Muscle layer of colon (tissue), 2 donors: ENCODE results near the gene BRICD5.

ENCODE experiments used
- H3K27ac ChIP-seq: one replicate; pipeline ENCODE4 v1.7.0; 2013; ENCODE audit warnings: low read depth, mild to moderate bottlenecking, low read length, moderate library complexity
- H3K27me3 ChIP-seq, 2 donors: one replicate each; pipeline ENCODE4 v1.7.0; 2013; ENCODE audit warnings: low read length in 2 of 2, mild to moderate bottlenecking in 2 of 2; ENCODE audit not compliant: insufficient read depth in 2 of 2, control insufficient read depth in 1 of 2
- H3K36me3 ChIP-seq: one replicate; pipeline ENCODE4 v1.7.0; 2013; ENCODE audit warnings: mild to moderate bottlenecking, low read length; ENCODE audit not compliant: insufficient read depth
- H3K4me1 ChIP-seq: one replicate; pipeline ENCODE4 v1.7.0; 2013; ENCODE audit warnings: mild to moderate bottlenecking, low read length; ENCODE audit not compliant: insufficient read depth
- H3K4me3 ChIP-seq, 2 donors: one replicate each; pipeline ENCODE4 v1.7.0; 2013; ENCODE audit warnings: low read length in 2 of 2, low read depth in 1 of 2, mild to moderate bottlenecking in 1 of 2, moderate library complexity in 1 of 2
- H3K9ac ChIP-seq: one replicate; pipeline ENCODE4 v1.7.0; 2013; ENCODE audit warnings: low read length
- H3K9me3 ChIP-seq: one replicate; pipeline ENCODE4 v1.7.0; 2013; ENCODE audit warnings: mild to moderate bottlenecking, low read length
- donor health status: abdominal sarcoma.
- donor health status: Adenocarcinoma of cecum.

The BRICD5 gene

DNA sequence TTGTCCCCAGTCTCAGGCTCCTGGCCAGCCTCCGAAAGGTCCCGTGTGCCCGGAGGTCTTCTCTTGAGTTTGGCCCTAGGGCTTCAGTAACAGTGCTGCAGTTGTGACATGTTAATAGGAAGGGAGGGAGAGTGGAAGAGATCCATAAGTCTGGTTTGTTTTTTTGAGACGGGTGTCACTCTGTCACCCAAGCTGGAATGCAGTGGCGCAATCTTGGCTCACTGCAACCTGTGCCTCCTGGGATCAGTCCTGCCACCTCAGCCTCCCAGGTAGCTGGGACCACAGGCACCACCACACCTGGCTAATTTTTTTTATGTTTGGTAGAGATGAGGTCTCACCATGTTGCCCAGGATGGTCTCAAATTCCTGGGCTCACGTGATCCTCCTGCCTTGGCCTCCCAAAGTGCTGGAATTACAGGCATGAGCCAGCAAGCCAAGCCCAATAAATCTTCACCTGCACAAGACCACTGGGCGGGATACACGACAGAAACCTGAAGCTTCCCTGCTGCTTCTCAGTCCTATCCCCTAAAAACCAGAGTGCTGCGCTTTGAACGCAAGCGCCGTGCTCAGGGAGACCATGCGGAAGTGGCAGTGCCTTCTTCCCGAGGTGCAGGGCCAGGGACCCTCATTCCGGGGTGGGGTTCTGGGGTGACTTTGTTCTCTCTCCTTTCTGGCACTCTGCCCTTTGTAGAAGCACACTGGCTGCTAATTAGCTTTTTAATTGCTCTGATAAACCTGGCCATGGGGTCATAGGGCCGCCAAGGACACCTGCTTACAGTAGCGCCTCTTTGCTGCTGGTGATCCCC, 44.2 kb downstream of the BRICD5 start:
- H3K4me3 ChIP-seq = no peak overlapping the region
- H3K9me3 ChIP-seq = no peaks in the 10 kb centered on the region
- no peak overlapping the region for H3K9ac ChIP-seq
- no peaks in the 10 kb centered on the region for H3K27me3 ChIP-seq
- peaks cover 1% of the 10 kb centered on the region for H3K4me1 ChIP-seq
- H3K36me3 ChIP-seq = peaks cover 29% of the 10 kb centered on the region
- H3K27ac ChIP-seq = no peak overlapping the region

GRCh38 chr16:2165861-2166260, 44.8 kb downstream of the BRICD5 start:
- Histone ChIP-seq H3K9me3 (no peaks in the 10 kb centered on the region), H3K27ac (no peak overlapping the region), H3K4me1 (peaks cover 5% of the 10 kb centered on the region), H3K9ac (no peak overlapping the region), H3K4me3 (no peak overlapping the region), H3K27me3 (no peaks in the 10 kb centered on the region), H3K36me3 (peaks cover 29% of the 10 kb centered on the region)

DNA sequence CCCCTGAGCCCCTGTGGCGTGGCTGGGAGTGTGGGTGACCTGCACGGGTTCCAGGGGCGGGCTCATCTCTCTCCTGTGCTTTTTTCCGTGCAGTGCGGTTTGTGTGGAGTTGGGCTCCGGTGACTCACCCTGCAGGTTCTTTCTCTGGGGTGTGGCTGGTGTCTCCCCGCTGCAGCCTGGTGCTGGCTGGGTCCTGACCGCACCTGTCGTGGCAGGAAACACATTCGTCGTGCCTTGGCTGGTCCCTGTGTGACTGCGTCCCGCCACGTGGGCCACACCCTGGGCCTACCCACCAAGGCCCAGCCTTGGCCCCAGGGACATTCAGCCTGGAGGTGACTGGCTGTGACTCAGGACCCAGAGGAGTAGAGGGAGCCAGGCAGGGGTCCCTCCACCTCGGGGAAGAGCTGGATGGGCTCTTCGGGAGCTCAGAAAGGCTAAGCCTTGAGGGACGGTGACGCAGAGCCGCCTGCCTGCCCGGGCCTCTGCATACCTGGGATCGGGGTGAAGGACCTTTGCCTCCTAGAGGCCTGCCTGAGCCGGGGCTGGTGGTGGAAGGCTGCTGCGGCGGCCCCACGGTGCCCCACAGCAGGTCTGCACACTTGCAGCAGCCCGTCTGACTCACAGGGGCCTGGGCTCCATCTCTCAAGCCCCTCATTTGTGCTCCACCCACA, 47.3 kb downstream of the BRICD5 start:
- no peak overlapping the region for H3K9ac ChIP-seq
- no peak overlapping the region for H3K27ac ChIP-seq
- H3K4me1 ChIP-seq = peaks cover 24% of the 10 kb centered on the region

DNA sequence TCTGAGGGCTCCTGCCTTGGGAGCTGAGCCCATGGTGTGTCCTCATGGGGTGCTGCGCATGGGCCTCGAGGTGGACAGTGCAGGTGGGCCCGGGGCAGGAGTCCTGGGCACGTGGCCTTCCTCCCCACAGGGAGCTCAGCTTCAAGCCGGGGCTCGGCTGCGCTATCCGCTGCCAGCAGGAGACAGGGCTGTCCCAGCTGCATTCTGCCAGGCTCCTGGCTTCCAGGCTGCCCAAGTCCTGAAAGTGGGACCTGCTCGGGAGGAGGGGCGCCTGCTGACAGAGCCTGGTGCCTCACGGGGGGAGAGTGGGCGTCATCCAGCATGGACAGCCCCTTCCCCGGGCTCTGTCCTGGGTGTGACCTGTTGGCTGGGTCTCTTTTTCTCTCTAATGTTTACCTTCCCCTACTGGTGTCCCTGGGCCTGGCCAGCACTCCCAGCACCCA, 48.0 kb downstream of the BRICD5 start:
- peaks cover 30% of the 10 kb centered on the region for H3K4me1 ChIP-seq
- no peaks in the 10 kb centered on the region for H3K27me3 ChIP-seq
- H3K27ac ChIP-seq = no peak overlapping the region
- no peak overlapping the region for H3K4me3 ChIP-seq
- no peaks in the 10 kb centered on the region for H3K9me3 ChIP-seq
- peaks cover 21% of the 10 kb centered on the region for H3K36me3 ChIP-seq
- no peak overlapping the region for H3K9ac ChIP-seq

More for the DNA sequence above, 47.3 kb downstream of the BRICD5 start:
- H3K36me3 ChIP-seq = peaks cover 27% of the 10 kb centered on the region
- H3K27me3 ChIP-seq = no peaks in the 10 kb centered on the region
- H3K9me3 ChIP-seq = no peaks in the 10 kb centered on the region
- no peak overlapping the region for H3K4me3 ChIP-seq

DNA sequence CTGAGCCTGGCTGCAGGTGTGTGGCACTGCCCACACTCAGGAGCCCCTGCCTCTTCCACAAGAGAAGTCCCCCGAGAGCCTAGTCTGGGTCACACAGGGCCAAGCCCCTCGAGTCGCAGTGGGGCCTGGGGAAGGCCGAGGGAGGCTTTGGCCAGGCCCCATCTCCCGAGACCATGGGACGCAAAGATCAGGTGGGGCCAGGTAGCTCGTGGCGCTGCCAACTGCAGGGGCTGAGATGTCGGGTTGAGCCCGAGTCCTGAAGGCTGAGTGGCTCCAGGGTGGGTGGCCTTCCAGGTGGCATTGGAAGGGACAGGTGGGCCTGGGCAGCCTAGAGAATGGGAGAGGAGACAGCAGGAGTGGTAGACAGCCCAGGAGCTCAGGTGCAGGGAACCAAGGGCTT, 48.8 kb downstream of the BRICD5 start:
- Histone ChIP-seq H3K27me3 (no peaks in the 10 kb centered on the region), H3K4me1 (peaks cover 38% of the 10 kb centered on the region), H3K27ac (no peak overlapping the region), H3K4me3 (no peak overlapping the region), H3K9me3 (no peaks in the 10 kb centered on the region), H3K9ac (no peak overlapping the region), H3K36me3 (peaks cover 14% of the 10 kb centered on the region)

DNA sequence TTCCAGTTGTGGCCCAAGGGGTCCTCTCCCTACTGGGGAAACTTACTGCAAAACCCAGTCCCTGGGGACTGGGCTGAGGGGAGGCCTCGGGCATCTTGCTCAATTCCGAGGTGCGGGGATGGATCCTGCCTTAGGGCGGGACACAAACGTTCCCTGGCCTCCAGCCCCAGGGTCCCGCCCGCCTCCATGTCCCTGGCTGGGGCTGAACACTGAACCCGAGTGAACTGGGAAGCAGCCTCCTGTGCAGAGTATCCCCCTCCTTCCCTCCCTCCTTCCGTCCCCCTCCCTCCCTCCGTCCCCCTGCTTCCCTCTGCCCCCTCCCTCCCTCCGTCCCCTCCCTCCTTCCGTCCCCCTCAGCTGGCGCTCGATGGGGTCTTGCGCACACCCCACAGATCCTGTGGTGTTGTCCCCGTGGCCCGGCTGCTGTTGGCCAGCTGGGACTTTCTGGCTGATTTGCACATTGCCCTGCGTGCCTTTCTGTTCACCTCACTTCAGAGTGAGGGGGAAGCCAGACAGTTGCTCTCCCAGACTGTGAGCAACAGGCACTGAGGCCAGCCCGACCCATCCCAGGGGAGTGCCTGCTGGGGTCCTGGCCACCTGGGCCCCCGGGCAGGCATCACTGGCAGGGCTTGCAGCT, 49.6 kb downstream of the BRICD5 start:
- Histone ChIP-seq H3K27ac (peak overlapping the region; percentile 63), H3K4me3 (no peak overlapping the region), H3K9me3 (no peaks in the 10 kb centered on the region), H3K27me3 (no peaks in the 10 kb centered on the region), H3K9ac (no peak overlapping the region), H3K4me1 (peaks cover 41% of the 10 kb centered on the region), H3K36me3 (peaks cover 6% of the 10 kb centered on the region)
